GM21786 (cell line): Measurements from ENCODE around the gene UQCR10.
"Not testable (repeated sequence)": the region's sequence is repeated elsewhere in the genome, so short reads cannot be mapped to it uniquely, and the experiment has no call there.

ENCODE experiments used
- ATAC-seq: cut with Tn5 transposase; IDR thresholded peaks from one replicate; pipeline ENCODE4 v1.9.1; 2021; ENCODE audit not compliant: unreplicated experiment

The UQCR10 gene

GRCh38 chr22:29735416-29735815, 31.8 kb upstream of the UQCR10 start:
- no peak for ATAC-seq

GRCh38 chr22:29737251-29738117, 29.7 kb upstream of the UQCR10 start:
- no peak for ATAC-seq

- ATAC-seq: no peak
Observed at GRCh38 chr22:29738118-29738815, 28.9 kb upstream of the UQCR10 start.

- no peak for ATAC-seq
Observed at GRCh38 chr22:29739346-29739875, 27.8 kb upstream of the UQCR10 start.

- no peak for ATAC-seq
Observed at GRCh38 chr22:29740216-29740615, 27.0 kb upstream of the UQCR10 start.

- ATAC-seq: no peak
Observed at GRCh38 chr22:29741926-29742325, 25.2 kb upstream of the UQCR10 start.

- no peak for ATAC-seq
Observed at GRCh38 chr22:29742326-29742725, 24.8 kb upstream of the UQCR10 start.

- no peak for ATAC-seq
Observed at GRCh38 chr22:29744902-29745301, 22.3 kb upstream of the UQCR10 start.

GRCh38 chr22:29747832-29748231, 19.3 kb upstream of the UQCR10 start:
- ATAC-seq: no peak

GRCh38 chr22:29748248-29748893, 18.8 kb upstream of the UQCR10 start:
- ATAC-seq: no peak

- ATAC-seq: no peak
Observed at GRCh38 chr22:29750029-29750428, 17.1 kb upstream of the UQCR10 start.

GRCh38 chr22:29750559-29751538, 16.3 kb upstream of the UQCR10 start:
- ATAC-seq: no peak

- ATAC-seq: no peak
Observed at GRCh38 chr22:29751669-29752068, 15.5 kb upstream of the UQCR10 start.

GRCh38 chr22:29753808-29754657, 13.1 kb upstream of the UQCR10 start:
- ATAC-seq: no peak

- not testable (repeated sequence) for ATAC-seq
Observed at GRCh38 chr22:29754658-29755395, 12.3 kb upstream of the UQCR10 start.

- ATAC-seq: no peak
Observed at GRCh38 chr22:29755889-29756288, 11.3 kb upstream of the UQCR10 start.

GRCh38 chr22:29756341-29756740, 10.8 kb upstream of the UQCR10 start:
- no peak for ATAC-seq

GRCh38 chr22:29757096-29757495, 10.1 kb upstream of the UQCR10 start:
- ATAC-seq: no peak
